HG03378 (cell line): ENCODE results near the gene PPP2R3A.
A peak's percentile ranks its signal among the peaks of the same experiment; 100 is the strongest.
"Not testable (repeated sequence)": the region's sequence is repeated elsewhere in the genome, so short reads cannot be mapped to it uniquely, and the experiment has no call there.

Source experiments
- ATAC-seq: cut with Tn5 transposase; IDR thresholded peaks from one replicate; pipeline ENCODE4 v1.9.1; 2021; ENCODE audit warnings: mild to moderate bottlenecking, moderate library complexity; ENCODE audit not compliant: unreplicated experiment

Gene PPP2R3A

GRCh38 chr3:136083641-136084382 is 118.3 kb downstream of the PPP2R3A start:
- ATAC-seq, result not testable (repeated sequence)

GRCh38 chr3:136085067-136085466 is 119.5 kb downstream of the PPP2R3A start:
- not testable (repeated sequence) for ATAC-seq

- ATAC-seq, result no peak
These were observed 128.2 kb downstream of the PPP2R3A start for GRCh38 chr3:136093771-136094170.

- ATAC-seq, result no peak
These were observed 139.5 kb downstream of the PPP2R3A start for GRCh38 chr3:136105044-136105443.

GRCh38 chr3:136106101-136106500 is 140.6 kb downstream of the PPP2R3A start:
- no peak for ATAC-seq

- peak; percentile 98 for ATAC-seq
These were observed 144.0 kb downstream of the PPP2R3A start for GRCh38 chr3:136109499-136109898.

- ATAC-seq, result no peak
These were observed 145.0 kb downstream of the PPP2R3A start for GRCh38 chr3:136110481-136110880.

GRCh38 chr3:136114421-136114820 is 148.9 kb downstream of the PPP2R3A start:
- ATAC-seq, result no peak

GRCh38 chr3:136119332-136119731 is 153.8 kb downstream of the PPP2R3A start:
- ATAC-seq, result not testable (repeated sequence)

GRCh38 chr3:136119783-136120182 is 154.3 kb downstream of the PPP2R3A start:
- not testable (repeated sequence) for ATAC-seq

GRCh38 chr3:136120373-136121348 is 155.1 kb downstream of the PPP2R3A start:
- ATAC-seq, result peak; percentile 97

- no peak for ATAC-seq
These were observed 156.5 kb downstream of the PPP2R3A start for GRCh38 chr3:136122006-136122405.

GRCh38 chr3:136131647-136132046 is 166.1 kb downstream of the PPP2R3A start:
- ATAC-seq, result not testable (repeated sequence)

GRCh38 chr3:136134091-136134490 is 168.6 kb downstream of the PPP2R3A start:
- ATAC-seq, result no peak

GRCh38 chr3:136135039-136135802 is 169.7 kb downstream of the PPP2R3A start:
- no peak for ATAC-seq

- no peak for ATAC-seq
These were observed 170.9 kb downstream of the PPP2R3A start for GRCh38 chr3:136136454-136136853.

GRCh38 chr3:136141291-136141785 is 175.8 kb downstream of the PPP2R3A start:
- no peak for ATAC-seq

- no peak for ATAC-seq
These were observed 176.4 kb downstream of the PPP2R3A start for GRCh38 chr3:136141891-136142290.

- no peak for ATAC-seq
These were observed 177.1 kb downstream of the PPP2R3A start for GRCh38 chr3:136142592-136142991.

- ATAC-seq, result not testable (repeated sequence)
These were observed 178.9 kb downstream of the PPP2R3A start for GRCh38 chr3:136144397-136144796.
